Keratinocyte (primary cell): Measurements from ENCODE around the gene OVOL3.

Source experiments
- CTCF ChIP-seq, 3 experiments: IDR thresholded peaks in 1 of 3; conservative IDR thresholded peaks in 1 of 3; optimal IDR thresholded peaks in 1 of 3; 2 replicates in 2 of 3; 3 replicates in 1 of 3; pipeline versions ENCODE3 to v1.5.1; 2011; ENCODE audit warnings: low read length in 3 of 3, mild to moderate bottlenecking in 3 of 3, moderate library complexity in 2 of 3, control low read depth in 1 of 3, inconsistent platforms in 1 of 3; ENCODE audit not compliant: insufficient read depth in 2 of 3; ENCODE audit errors: extremely low read depth in 1 of 3
- EZH2 ChIP-seq: IDR thresholded peaks from one replicate; pipeline ENCODE4 v1.6.1; 2012; ENCODE audit warnings: inconsistent platforms, mild to moderate bottlenecking, low read length, moderate library complexity

- no peak for TF ChIP-seq CTCF (optimal IDR thresholded peaks at IDR 0.05 in 1 of 3, IDR thresholded peaks at IDR 0.05 in 1 of 3, conservative IDR thresholded peaks at IDR 0.05 in 1 of 3; ENCODE audit: extremely low read depth in 1 of 3, insufficient read depth in 2 of 3, low read length in 3 of 3)
- TF ChIP-seq EZH2: no peak
These were observed at the start of gene OVOL3 for GRCh38 chr19:36110487-36111199.
